ENCODE results near the gene KRT85. TPM values are rescaled to one million over a fixed set of nuclear protein-coding genes. Genes with fewer than 3 reads are reported as not detected.
"Not testable (repeated sequence)": the region's sequence is repeated elsewhere in the genome, so short reads cannot be mapped to it uniquely, and the experiment has no call there.

The KRT85 gene
- total RNA-seq, 1 donor from 2014 or later = not detected

DNA sequence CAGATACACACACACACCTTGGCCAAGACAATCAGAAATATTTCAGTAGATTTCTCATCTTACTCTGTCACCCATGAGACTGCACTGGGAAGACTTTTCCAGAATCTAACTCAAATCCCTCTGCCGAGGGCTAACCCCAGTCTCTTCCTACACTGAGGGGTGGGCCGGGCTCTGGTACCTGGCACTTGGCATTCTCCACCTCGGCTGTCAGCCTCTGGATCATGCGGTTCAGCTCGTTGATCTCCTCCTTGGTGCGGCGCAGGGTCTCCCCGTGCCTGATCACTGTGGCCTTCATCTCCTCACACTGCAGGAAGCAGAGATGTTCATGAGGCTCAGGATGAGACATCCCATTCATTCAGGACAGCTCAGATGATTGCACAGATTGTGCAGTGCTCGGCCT is 51.0 kb downstream of the KRT85 start:
- Mint-ChIP-seq H3K4me1 (ENCODE audit: unreplicated experiment) (no peaks in the 10 kb centered on the region), H3K27ac (ENCODE audit: unreplicated experiment) (no peak overlapping the region), H3K4me3 (ENCODE audit: unreplicated experiment) (no peak overlapping the region), H3K27me3 (ENCODE audit: unreplicated experiment) (peaks cover 13% of the 10 kb centered on the region), H3K9me3 (ENCODE audit: unreplicated experiment) (no peaks in the 10 kb centered on the region), H3K36me3 (ENCODE audit: low read depth, unreplicated experiment) (no peaks in the 10 kb centered on the region)
- DNase-seq (ENCODE audit: low spot score) = no peak
- TF ChIP-seq CTCF (IDR thresholded peaks at IDR 0.05; ENCODE audit: unreplicated experiment) = no peak

DNA sequence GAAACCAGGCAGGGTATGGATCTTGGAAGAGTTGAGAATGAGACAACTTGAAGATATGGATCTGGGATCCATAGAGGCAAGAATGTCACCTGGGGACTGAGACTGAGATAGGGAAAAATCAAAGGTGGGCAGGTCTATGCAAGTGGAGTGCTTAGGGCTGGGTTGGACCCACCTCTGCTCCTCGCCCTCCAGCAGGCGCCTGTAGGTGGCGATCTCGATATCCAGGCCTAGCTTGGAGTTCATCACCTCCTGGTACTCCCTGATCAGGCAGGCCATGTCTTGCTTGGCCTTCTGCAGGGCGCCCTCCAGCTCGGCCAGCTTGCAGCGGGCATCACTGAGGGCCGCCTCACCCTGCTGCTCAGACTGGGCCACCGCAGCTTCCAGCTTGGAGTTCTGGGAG is 51.6 kb downstream of the KRT85 start:
- peak; percentile 65 for DNase-seq (ENCODE audit: low spot score)
- not testable (repeated sequence) for H3K36me3 Mint-ChIP-seq (ENCODE audit: low read depth, unreplicated experiment); H3K4me1 Mint-ChIP-seq (ENCODE audit: unreplicated experiment); H3K9me3 Mint-ChIP-seq (ENCODE audit: unreplicated experiment); H3K27ac Mint-ChIP-seq (ENCODE audit: unreplicated experiment); H3K4me3 Mint-ChIP-seq (ENCODE audit: unreplicated experiment)
- peaks cover 13% of the 10 kb centered on the region for H3K27me3 Mint-ChIP-seq (ENCODE audit: unreplicated experiment)

DNA sequence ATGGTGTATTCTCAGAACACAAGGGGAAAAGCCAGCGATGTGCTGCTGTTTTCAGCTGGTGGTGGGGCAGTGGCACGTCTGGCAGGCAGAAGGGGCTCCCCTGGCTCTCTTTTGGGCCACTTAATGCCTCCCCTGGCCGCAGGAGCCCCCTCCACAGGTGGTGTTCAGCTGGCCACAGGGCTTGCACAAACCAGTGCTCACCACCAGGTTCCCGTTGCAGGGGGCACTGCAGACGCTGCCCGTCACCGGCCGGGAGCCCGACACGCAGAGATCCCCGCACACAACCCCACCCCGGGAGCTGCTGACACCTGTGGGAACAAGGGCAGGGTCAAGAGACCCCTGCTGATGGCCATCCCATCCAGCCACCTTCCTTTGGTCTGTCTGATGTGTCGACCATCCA is 52.8 kb downstream of the KRT85 start:
- peaks cover 11% of the 10 kb centered on the region for H3K27me3 Mint-ChIP-seq (ENCODE audit: unreplicated experiment)

GRCh38 chr12:52313926-52314325 is 53.4 kb downstream of the KRT85 start:
- DNase-seq (ENCODE audit: low spot score) = no peak
- Mint-ChIP-seq H3K27ac (ENCODE audit: unreplicated experiment) (no peak overlapping the region), H3K9me3 (ENCODE audit: unreplicated experiment) (no peaks in the 10 kb centered on the region)

More for the DNA sequence above, 52.8 kb downstream of the KRT85 start:
- no peak for TF ChIP-seq CTCF (IDR thresholded peaks at IDR 0.05; ENCODE audit: unreplicated experiment)
- Mint-ChIP-seq H3K9me3 (ENCODE audit: unreplicated experiment) (no peaks in the 10 kb centered on the region), H3K36me3 (ENCODE audit: low read depth, unreplicated experiment) (no peaks in the 10 kb centered on the region), H3K4me1 (ENCODE audit: unreplicated experiment) (no peaks in the 10 kb centered on the region), H3K27ac (ENCODE audit: unreplicated experiment) (no peak overlapping the region), H3K4me3 (ENCODE audit: unreplicated experiment) (no peak overlapping the region)
- DNase-seq (ENCODE audit: low spot score) = no peak

DNA sequence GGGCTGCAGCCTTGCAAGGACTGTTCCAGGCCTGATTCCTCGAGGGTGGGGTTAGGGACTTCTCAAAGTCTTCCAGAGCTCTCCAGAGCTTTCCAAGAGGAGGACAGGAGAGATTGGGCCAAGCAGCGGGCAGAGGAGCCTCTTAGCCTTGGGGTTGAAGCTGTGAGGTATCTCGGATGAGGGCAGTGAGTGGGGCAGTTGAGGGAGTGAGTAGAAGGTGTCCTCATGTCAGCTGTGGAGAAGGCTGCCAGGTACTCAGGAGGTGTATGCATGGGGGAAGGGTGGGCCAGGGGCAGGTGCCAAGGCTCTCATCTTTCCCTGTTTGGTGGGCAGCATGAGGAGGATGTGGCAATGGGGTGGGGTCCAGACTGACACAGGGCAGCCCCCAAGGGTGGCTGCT is 53.8 kb downstream of the KRT85 start:
- Mint-ChIP-seq H3K36me3 (ENCODE audit: low read depth, unreplicated experiment) (peaks cover 4% of the 10 kb centered on the region), H3K9me3 (ENCODE audit: unreplicated experiment) (no peaks in the 10 kb centered on the region), H3K27ac (ENCODE audit: unreplicated experiment) (no peak overlapping the region), H3K4me1 (ENCODE audit: unreplicated experiment) (peaks cover 5% of the 10 kb centered on the region), H3K27me3 (ENCODE audit: unreplicated experiment) (peaks cover 17% of the 10 kb centered on the region), H3K4me3 (ENCODE audit: unreplicated experiment) (no peak overlapping the region)
- DNase-seq (ENCODE audit: low spot score) = no peak
- no peak for TF ChIP-seq CTCF (IDR thresholded peaks at IDR 0.05; ENCODE audit: unreplicated experiment)

More at GRCh38 chr12:52313926-52314325, 53.4 kb downstream of the KRT85 start:
- peaks cover under 1% of the 10 kb centered on the region for H3K36me3 Mint-ChIP-seq (ENCODE audit: low read depth, unreplicated experiment)
- peaks cover 13% of the 10 kb centered on the region for H3K27me3 Mint-ChIP-seq (ENCODE audit: unreplicated experiment)
- H3K4me1 Mint-ChIP-seq (ENCODE audit: unreplicated experiment) = peaks cover 1% of the 10 kb centered on the region
- TF ChIP-seq CTCF (IDR thresholded peaks at IDR 0.05; ENCODE audit: unreplicated experiment) = no peak
- H3K4me3 Mint-ChIP-seq (ENCODE audit: unreplicated experiment) = no peak overlapping the region

- H3K27ac Mint-ChIP-seq (ENCODE audit: unreplicated experiment) = no peak overlapping the region
- H3K9me3 Mint-ChIP-seq (ENCODE audit: unreplicated experiment) = no peaks in the 10 kb centered on the region
- peaks cover 5% of the 10 kb centered on the region for H3K4me1 Mint-ChIP-seq (ENCODE audit: unreplicated experiment)
- no peak for DNase-seq (ENCODE audit: low spot score)
- no peak overlapping the region for H3K4me3 Mint-ChIP-seq (ENCODE audit: unreplicated experiment)
- peaks cover 19% of the 10 kb centered on the region for H3K27me3 Mint-ChIP-seq (ENCODE audit: unreplicated experiment)
- H3K36me3 Mint-ChIP-seq (ENCODE audit: low read depth, unreplicated experiment) = peaks cover 4% of the 10 kb centered on the region
- TF ChIP-seq CTCF (IDR thresholded peaks at IDR 0.05; ENCODE audit: unreplicated experiment) = no peak
Observed at GRCh38 chr12:52312086-52312485, 55.2 kb downstream of the KRT85 start.
